ENCODE data around the gene HABP2.

Gene HABP2

DNA sequence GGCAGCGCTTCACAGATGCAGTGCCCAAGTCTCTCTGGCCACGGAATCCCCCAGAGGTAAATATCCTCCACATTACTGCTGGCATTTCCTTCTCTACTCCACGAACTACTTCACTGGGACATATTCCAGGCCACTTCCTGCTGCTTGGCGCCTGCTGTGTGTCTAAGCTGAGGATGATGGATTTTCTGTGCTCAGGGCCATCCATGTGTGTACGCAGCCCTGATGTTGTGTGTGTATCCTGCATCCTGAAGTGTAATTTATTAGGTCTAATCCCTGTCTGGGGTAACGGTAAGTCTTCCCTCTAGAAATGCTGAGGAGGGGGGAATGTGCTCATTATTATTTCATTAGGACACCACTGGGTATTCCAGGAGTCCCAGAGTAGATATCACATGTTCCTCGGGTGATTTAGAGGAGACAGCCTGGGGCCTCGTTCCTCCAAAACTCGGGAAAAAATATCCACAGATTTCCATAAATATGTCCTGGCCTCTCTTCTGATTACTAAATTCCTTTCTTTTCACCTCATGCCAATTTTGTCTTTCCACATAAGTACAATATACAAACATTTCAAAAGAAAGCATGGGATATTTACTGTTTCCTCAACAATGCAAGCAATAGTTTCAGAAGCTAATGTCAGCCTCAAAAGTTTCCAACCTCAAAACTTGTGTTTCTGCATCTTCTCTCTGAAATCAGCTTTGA is 25.5 kb upstream of the HABP2 start:
- no peak for DNase-seq (ENCODE audit: low read depth)

GRCh38 chr10:113528876-113529275 is 24.0 kb upstream of the HABP2 start:
- no peak for DNase-seq (ENCODE audit: low read depth)

- DNase-seq (ENCODE audit: low read depth) = no peak
Measured at GRCh38 chr10:113529575-113529974, 23.3 kb upstream of the HABP2 start.

DNA sequence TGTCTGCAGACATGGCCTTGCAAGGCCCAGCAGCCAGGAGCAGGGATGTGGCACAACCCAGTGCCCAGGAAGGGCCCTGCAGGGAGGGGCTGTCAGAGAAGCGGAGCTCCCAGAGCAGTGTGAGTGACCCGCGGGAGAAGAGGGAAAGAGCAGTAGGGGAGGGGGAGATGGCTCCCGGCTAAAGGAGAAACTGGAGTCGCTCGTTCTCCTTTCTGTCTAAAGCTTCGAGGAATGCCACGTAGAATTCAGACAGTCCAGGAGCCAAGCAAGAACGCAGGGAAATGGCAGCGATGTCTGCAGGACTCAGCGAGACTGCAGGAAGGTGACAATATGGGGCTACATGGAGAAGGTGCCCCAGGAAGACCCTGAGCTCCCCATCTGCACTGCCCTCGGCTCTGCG is 22.4 kb upstream of the HABP2 start:
- DNase-seq (ENCODE audit: low read depth) = no peak

- no peak for DNase-seq (ENCODE audit: low read depth)
Measured at GRCh38 chr10:113532724-113533123, 20.1 kb upstream of the HABP2 start.

- no peak for DNase-seq (ENCODE audit: low read depth)
Measured at GRCh38 chr10:113533801-113534200, 19.1 kb upstream of the HABP2 start.

GRCh38 chr10:113534423-113534822 is 18.4 kb upstream of the HABP2 start:
- no peak for DNase-seq (ENCODE audit: low read depth)

DNA sequence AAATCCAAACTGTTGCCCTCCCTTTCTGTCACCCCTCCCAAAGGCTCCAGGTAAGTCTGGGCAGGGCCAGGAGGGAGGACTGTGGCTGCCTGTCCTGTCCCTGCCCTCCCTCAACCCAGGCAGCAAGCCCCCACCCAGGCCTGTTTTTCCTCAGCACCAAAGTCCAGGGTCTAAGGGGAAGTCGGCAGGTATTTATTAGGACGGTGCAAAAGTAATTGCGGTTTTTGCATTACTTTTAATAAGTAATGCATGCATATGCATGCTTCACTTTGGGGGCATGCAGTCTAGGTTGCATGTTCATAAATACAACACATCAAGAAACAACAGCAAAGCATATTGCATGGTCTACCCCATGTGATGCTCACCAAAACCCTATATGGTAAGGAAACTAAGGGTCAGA is 15.2 kb upstream of the HABP2 start:
- DNase-seq (ENCODE audit: low read depth) = no peak

DNA sequence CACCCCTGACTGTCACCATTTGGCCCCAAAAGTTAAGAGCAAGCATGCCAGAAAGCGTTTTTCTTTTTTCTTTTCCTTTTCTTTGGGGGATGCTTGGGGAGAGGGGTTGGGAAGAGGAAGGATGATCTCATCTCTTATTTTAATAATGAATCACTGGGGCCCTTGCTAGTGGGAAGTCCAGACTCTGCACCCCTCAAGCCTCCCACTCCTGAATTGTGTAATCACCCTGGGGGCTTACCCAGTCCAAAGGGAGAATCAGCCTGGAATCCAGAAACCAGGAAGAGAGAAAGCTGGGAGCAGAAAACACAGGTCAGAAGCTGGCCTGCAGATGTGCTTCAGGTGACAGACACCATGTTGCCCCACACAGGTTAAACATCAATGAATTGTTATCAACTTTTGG is 14.7 kb upstream of the HABP2 start:
- no peak for DNase-seq (ENCODE audit: low read depth)

DNA sequence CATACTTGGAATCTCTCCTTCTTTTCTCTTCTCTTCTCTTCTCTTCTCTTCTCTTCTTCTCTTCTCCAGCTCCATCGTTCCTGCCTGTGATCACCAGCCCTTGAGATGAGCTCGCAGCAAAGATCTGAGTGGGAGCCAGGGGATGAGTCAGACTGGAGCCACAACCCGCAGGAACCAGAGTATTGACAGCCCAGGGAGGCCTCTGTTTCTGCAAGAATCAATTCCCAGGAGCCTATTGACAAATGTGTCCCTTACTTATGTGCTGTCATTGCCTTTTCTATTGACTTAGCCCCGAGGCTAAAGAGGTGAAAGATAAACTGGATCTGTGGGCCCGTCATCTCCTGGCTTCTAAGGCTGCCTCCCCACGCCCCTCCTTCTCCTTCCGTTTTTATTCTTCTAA is 13.1 kb upstream of the HABP2 start:
- DNase-seq (ENCODE audit: low read depth) = no peak

DNA sequence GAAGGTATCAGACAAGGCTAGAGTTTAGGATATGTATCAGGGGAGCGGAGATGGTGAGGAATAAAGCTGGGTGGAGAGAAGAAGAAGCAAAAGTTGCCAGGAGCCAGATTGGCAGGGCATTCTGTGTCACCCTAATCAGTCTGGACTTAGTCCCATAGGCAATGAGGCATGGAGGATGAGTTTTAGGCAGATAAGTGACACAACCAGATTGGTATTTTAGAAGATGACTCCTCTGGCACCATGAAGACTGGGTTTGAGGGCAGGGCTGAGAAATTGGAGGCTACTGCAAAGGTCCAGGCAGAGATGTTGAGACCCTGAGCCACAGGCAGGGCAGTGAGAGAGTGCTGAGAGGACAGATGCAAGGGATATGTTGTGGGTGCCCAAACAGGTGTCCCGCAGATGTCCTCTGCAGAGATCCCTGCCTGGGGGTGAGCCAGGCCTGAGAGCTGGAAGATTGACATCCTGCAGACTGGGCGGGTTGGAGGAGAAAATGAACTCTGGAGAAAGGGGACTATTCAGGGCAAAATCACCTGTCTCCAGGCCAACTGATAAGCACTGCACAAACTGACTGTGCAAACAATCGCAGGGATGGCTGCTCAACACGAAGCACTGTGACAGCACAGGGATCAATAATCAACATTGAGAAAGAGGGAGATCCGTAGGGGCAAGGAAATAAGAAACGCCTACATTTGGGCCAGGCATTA is 11.9 kb upstream of the HABP2 start:
- no peak for DNase-seq (ENCODE audit: low read depth)

- no peak for DNase-seq (ENCODE audit: low read depth)
Measured at GRCh38 chr10:113541549-113541927, 11.3 kb upstream of the HABP2 start.

GRCh38 chr10:113543107-113543955 is 9.5 kb upstream of the HABP2 start:
- DNase-seq (ENCODE audit: low read depth) = no peak

GRCh38 chr10:113544392-113544791 is 8.5 kb upstream of the HABP2 start:
- no peak for DNase-seq (ENCODE audit: low read depth)

- DNase-seq (ENCODE audit: low read depth) = no peak
Measured at GRCh38 chr10:113547426-113547825, 5.4 kb upstream of the HABP2 start.

GRCh38 chr10:113549856-113550255 is 3.0 kb upstream of the HABP2 start:
- no peak for DNase-seq (ENCODE audit: low read depth)

DNA sequence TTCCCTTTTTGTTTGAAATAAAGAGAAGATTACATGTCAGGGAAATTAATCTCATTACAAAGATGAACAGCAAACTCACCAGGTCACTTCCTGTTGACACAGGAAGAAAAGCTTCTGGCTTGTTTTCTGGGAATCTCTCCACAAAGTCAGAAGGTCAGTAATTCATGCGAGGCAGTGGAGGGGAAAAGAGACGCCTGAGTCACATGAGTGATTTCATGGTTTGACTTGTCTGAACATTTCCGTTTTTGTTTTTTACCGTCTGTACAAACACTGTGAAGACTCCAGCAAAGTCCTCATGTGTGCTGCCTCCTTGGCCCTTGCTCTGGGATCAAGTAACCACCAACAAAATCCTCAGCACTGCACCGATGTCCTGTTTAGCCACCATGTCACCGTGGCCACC is 2.5 kb upstream of the HABP2 start:
- no peak for DNase-seq (ENCODE audit: low read depth)

DNA sequence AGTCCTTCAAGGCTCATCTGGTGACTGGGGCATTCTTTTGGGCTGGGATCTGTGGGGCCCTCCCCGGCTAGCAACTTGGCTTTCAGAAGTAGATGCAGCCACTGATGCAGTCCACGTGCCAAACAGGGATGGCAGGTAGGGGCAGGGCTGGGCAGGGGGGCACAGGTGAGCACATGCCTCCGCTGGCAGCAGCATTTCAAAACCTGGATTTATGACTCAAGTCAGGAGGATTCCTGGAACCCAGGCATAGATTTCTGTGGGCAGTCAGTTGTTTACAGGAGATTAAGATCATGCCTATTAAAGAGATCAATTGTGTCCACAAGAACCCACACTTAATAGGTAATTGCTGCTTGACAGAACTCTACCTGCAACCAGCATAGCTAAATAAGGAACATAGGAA is 839 bp upstream of the HABP2 start:
- DNase-seq (ENCODE audit: low read depth) = no peak

- DNase-seq (ENCODE audit: low read depth) = no peak
Measured at GRCh38 chr10:113553149-113553548, 296 bp downstream of the HABP2 start.

DNA sequence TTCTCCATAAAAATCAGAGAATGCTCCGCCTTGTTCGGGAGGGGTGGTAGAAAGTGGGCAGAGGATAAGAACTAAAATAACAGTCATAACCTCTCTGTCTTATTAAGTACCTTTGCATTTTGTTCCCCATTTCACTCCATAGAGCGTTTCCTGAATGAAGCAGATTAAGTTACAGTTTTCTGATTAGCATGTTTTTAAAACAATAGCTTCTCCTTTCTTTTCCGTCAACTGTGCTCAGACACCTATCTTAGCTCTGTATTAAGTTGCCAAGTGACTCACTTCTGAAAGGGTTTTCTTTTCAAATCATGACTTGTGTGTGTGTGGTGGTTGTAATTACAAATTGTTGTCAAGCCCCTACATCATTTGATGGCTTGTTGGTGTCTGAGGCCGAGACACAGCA is 1.4 kb downstream of the HABP2 start:
- no peak for DNase-seq (ENCODE audit: low read depth)

- DNase-seq (ENCODE audit: low read depth) = no peak
Measured at GRCh38 chr10:113555245-113555644, 2.4 kb downstream of the HABP2 start.

GRCh38 chr10:113555751-113556150 is 2.9 kb downstream of the HABP2 start:
- no peak for DNase-seq (ENCODE audit: low read depth)

DNA sequence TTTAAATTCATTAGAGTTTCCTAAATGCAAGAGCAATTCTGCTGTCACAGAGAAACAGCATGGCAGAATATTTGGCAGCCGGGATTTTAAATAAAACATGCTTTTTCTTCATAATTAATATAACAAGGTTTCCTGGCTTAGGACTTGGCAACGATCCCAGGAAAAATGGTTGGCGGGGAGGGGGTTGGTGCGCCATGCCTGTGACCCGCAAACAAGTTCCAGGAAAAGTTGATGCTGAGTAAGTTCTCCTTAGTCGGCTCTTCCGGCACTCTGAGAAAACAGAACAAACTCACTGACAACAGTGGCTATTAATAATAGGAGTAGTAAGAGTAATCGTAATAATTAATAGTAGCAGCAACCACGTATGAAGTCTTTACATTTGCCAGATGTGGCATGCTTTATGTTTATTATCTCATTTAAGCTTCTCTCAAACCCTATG is 4.6 kb downstream of the HABP2 start:
- DNase-seq (ENCODE audit: low read depth) = no peak

Measured in T follicular helper cell (primary cell).